Suprapubic skin (tissue), 3 donors: ENCODE measurements around the gene SPATS2.

Experiments
- EP300 ChIP-seq: sonication (generic); formaldehyde crosslinking; IDR thresholded peaks from one replicate; pipeline ENCODE4 v1.6.1; 2017; ENCODE audit warnings: antibody characterized with exemption
- POLR2A ChIP-seq, 2 donors: fragments of 450-650 bp; IDR thresholded peaks; one replicate each; pipeline ENCODE4 v1.6.1; 2017; ENCODE audit warnings: antibody characterized with exemption in 2 of 2, mild to moderate bottlenecking in 2 of 2, moderate library complexity in 2 of 2
- TF ChIP-seq, protein P1 (sequence below), 2 donors: fragments of 200-600 bp in 1 of 2; fragments of 450-650 bp in 1 of 2; sonication (generic) in 1 of 2; IDR thresholded peaks; one replicate each; pipeline ENCODE4 v1.5.1; 2016 to 2019; ENCODE audit warnings: antibody characterized with exemption in 2 of 2, mild to moderate bottlenecking in 1 of 2, moderate library complexity in 1 of 2

DNA sequence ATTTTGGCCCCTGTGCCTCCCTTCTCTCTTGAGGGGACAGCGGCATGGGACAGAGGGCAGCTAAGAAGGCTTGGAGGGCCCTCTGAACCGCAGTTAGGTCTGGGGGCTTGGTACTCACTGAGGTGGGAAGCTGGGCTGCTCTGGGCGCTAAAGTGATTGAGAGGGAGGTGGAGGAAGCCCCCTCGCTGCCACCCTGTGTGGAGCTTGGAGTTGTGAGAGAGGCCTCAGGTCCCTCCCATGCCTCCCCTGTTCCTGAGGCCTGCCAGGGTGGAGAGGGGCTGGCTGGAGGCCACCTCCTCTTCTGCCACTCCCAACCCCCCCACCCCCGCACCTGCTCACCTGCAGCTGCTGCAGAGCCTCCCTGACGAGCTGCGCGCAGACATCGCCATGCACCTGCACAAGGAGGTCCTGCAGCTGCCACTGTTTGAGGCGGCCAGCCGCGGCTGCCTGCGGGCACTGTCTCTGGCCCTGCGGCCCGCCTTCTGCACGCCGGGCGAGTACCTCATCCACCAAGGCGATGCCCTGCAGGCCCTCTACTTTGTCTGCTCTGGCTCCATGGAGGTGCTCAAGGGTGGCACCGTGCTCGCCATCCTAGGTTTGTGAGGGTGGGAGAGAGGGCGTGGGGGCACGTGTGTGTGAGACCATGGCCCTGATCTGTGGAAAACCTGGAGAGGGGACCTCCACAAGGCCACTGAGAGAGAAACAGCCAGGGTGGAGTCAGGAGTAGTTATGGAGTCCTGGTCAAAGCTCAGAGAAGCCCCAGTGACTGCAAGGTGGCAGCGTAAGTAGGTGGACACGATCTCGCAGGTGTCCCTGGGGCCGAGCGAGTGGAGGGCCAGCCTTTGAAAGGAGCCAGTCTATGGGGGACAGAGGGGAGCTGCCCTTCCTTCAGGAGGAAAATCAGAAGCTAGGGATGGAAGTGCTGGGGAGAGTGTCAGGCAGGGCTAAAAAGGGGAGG is 182.8 kb downstream of the SPATS2 start:
- TF ChIP-seq, protein P1, sequence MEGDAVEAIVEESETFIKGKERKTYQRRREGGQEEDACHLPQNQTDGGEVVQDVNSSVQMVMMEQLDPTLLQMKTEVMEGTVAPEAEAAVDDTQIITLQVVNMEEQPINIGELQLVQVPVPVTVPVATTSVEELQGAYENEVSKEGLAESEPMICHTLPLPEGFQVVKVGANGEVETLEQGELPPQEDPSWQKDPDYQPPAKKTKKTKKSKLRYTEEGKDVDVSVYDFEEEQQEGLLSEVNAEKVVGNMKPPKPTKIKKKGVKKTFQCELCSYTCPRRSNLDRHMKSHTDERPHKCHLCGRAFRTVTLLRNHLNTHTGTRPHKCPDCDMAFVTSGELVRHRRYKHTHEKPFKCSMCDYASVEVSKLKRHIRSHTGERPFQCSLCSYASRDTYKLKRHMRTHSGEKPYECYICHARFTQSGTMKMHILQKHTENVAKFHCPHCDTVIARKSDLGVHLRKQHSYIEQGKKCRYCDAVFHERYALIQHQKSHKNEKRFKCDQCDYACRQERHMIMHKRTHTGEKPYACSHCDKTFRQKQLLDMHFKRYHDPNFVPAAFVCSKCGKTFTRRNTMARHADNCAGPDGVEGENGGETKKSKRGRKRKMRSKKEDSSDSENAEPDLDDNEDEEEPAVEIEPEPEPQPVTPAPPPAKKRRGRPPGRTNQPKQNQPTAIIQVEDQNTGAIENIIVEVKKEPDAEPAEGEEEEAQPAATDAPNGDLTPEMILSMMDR (IDR thresholded peaks at IDR 0.05) = no peak
- no peak for TF ChIP-seq EP300
- TF ChIP-seq POLR2A (IDR thresholded peaks at IDR 0.05) = no peak
